Measurements from ENCODE around the gene EEF2K.
A peak's percentile ranks its signal among the peaks of the same experiment; 100 is the strongest.

The EEF2K gene

DNA sequence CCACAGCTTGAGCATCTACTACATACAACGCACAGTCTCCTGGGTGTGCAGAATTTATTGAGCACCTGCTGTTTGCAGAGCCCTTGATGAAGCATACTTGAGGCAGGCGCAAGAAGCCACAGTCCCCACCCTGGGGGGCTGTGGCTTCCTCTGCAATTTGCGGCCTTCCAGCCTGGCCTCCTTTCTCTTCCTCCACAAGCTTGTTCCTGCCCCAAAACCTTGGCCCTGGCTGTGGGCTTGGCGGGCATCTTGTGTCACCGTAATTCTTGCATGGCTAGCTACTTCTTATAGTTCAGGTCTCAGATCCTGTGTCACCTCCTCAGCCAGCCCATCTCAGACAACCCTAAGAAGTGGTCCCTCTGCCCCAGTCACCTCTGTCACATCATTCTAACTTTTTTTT lies 47.2 kb downstream of the EEF2K start:
- DNase-seq: no peak

DNA sequence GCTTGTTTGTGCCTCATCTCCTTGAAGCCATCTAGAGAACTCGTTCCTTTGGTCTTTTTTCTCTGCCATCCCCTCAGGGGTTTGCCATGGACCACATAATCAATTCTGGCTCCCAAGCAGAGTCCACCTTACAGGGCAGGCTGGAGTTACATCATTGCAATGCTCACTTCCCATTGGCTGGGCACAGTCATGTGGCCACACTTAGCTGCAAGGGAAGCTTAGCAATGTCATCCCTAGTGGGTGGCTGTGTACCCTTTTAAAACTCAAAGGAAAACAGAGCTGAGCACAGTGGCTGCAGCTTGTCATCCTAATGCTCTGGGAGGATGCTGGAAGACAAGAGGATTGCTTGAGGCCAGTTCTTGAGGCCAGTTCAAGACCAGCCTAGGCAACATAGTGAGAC lies 49.3 kb downstream of the EEF2K start:
- DNase-seq: no peak

DNA sequence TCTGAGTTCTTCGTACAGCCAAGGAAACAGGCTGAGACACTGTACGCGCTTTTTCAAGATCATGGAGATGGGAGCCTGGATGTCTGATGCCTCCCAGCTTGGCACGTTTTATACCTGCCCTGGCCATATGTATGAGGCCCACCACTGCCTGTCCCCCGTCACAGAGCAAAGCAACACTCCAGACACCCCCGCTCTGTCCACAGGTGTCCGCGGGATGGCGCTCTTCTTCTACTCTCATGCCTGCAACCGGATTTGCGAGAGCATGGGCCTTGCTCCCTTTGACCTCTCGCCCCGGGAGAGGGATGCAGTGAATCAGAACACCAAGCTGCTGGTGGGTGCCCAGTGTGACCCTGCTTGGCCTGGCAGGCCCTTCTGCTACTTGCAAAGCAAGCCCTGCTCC lies 51.4 kb downstream of the EEF2K start:
- no peak for DNase-seq

DNA sequence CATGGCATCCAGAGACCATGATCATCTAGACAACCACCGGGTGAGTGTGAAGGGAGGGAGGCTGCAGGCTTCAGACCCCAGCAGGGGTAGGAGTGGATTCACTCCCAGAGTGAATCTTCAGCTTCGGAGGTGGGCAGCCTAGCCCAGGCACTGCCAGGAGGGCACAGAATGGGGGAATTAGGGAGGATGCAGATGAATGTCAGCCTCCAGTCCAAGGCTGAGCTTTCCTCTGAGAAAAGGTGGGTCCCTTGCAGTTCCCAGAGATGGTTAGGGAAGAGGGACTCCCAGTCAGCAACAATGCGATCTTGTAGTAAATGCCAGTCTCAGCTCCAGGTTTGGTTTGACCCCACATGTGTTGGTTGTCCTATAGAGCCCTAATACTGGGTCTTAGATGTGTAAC lies 54.4 kb downstream of the EEF2K start:
- no peak for DNase-seq

DNA sequence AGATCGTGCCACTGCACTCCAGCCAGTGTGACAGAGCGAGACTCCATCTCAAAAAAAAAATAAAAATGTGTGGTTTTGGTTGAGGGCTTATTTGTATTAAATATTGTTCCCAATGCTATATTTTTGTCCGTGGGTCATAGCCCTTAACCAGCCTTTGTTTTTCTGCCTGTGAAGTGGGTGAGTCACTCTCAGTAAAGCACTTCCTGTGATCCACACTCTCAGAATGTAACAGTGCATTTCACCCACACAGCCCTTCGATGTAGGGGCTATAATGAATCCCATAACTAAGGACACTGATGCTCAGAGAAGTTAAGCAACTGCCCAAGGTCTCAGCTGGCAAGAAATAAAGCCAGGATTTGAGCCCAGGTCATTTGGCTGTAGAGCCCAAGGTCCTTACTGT lies 56.4 kb downstream of the EEF2K start:
- peak; percentile 18 for DNase-seq

DNA sequence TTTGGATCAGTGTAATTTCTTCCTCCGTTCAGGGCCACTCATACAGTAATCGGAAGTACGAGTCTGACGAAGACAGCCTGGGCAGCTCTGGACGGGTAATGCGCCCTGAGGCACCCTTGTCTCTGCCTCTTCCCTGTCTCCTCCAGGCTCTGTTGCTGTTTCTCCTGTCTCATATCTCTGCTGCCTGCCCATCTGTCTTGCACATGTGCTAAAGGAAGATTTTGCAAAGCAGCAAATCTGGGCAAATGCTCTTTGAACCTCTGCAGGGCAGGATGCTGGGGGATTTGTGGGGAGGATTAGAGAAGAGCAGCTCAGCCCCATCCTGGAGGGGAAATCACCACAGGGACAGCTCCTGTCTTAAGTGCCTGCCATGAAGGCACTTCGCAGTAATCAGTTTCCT lies 58.7 kb downstream of the EEF2K start:
- peak; percentile 19 for DNase-seq

DNA sequence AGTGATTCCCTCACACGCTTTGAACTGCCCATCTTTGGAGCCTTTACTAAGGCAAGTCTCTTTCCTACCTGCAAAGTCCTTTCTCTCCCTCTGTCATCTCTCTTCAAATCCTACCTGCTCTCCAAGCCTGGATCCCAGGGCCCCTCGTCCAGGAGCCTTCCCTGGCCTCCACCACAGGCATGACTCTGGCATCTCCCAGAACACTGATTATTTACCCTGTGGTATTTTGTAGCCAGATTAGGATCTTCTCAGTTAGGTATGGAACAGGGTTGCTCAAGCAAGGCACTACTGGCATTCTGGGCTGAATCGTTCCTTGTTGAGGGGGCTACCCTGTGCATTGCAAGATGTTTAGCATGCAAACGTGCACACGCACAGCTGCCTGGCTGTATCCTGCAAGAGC lies 59.3 kb downstream of the EEF2K start:
- no peak for DNase-seq

DNA sequence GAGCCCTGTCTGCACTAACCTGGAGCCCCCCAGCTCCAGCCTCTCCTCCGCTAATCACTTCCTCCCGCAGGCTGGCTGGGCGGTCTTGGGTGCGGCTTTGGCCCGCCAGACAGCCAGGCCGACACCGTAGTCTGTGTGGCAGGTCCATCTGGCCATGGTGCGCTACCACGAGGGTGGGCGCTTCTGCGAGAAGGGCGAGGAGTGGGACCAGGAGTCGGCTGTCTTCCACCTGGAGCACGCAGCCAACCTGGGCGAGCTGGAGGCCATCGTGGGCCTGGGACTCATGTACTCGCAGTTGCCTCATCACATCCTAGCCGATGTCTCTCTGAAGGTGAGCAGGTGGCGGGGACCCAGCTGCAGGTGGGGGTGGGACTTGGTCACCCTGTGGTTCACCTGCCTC lies 60.5 kb downstream of the EEF2K start:
- no peak for DNase-seq

DNA sequence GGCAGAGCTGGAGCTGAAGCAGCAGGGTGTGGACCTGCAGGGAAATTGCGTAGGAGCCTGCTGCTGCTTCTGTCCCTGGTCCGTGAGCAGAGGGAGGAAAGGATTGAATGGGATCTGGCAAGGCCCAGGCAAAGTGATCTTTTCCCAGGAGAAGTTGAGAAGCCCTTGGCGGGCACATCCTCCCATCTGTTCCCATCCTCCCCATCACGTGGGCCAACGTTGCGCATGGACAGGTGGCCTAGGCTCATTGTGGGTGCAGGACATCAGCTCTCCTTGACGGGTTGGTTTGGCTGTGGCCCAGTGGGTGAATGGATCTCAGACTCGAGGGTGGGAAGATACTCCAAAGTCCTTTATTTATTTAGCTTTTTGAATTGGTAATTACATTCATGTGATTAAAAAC lies 61.7 kb downstream of the EEF2K start:
- DNase-seq: no peak

DNA sequence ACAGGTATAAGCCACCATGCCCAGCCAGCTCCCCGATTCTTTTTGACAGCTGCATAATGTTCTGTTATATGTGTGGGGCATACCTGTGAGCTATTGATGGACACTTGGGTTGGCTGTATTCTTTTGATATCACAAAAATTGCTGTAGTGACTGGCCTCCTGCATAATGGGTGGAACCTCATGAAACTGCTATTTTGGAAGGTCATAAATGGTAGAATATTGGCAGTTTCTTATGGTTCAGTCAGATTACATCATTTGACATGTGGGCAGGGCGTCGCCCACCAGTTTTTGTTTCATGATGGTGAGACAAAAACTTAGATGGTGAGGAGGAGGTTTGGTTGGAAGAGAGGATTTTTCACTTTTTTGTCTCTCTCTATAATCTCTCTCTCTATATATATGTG lies 64.4 kb downstream of the EEF2K start:
- no peak for DNase-seq

DNA sequence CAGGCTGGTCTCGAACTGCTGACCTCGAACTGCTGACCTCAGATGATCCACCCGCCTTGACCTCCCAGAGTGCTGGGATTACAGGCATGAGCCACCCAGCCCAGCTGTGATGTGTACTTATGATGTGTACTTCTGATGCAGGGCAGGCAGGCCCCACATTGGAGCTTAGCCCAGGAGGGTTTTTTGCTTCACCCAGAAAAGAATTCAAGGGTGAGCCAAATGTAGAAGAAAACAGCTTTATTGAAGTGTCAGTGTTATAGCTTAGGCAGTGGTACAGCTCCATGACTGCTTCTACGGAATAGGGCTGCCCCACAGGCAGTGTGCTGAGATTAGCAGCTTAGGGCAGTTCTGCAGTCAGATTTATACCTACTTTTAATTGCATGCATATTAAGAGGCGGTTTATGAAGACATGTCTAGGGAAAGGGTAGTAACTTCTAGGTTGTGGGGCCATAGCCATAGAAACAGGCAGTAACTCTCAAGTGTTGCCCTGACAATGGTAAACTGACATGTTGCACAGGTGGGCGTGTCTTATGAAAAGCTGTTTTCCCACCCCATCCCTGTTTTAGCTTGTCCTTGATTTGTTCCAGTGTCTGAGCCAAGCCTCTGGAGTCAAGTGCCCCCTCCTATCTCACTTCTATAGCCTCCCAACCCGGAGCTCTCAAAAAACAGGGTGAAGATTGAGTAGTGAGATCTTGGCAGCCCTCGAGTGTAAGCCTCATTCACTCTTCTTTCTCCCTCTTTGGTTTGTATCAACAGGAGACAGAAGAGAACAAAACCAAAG lies 67.0 kb downstream of the EEF2K start:
- no peak for DNase-seq

DNA sequence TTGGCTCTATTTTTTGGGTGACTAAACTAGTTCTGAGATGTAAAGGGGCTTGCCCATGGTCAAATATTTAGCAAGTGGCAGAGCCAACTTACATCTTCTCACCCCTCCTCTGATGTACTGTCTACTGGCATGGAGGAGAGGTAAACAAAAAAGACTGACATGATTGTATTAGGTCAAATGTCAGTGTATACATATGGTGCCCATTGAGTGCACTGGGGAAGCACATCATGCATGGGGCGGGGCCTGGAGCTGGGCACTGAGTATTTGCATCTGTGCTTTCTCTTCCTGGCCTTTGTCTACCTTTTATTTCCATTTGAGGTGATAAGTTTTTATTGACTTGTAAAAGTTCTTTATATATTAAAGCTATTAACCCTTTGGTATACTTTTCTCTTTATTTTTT lies 68.8 kb downstream of the EEF2K start:
- DNase-seq: no peak

DNA sequence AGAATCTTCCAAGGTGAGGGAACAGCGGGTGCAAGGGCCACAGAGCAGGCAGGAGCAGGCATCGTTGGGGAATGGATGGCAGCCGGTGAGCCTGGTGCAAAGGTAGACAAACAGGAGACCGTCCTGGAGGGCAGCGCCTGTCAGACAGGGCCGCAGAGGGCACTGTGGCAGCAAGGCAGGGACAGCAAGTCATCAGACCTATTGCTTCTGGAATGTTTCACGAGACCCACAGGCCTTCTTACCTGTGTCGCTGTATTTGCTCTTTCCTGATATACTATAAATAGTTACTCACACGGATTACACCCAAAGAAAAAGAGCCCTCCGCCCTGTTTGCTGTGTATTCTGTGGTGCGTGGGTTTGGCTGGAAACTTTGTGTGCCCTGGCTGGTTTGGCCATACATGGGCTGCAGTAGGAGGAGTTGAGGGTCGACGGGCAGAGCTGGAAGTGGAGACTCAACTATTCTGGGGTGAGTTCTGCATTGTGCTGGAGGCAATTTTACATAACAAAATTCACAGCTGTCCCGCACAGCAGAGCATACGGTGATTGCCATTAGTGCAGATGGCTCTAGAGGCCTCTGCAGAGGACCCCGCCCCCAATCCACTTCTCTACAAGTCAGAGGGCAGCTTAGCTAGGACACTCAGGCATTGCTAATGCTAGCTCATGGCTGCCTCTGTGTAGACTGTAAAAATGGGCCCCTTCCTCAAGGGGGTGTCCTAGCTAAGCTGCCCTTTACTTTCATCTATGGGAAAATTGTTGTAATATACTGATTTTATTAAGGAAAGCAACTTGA lies 72.6 kb downstream of the EEF2K start:
- DNase-seq: no peak

DNA sequence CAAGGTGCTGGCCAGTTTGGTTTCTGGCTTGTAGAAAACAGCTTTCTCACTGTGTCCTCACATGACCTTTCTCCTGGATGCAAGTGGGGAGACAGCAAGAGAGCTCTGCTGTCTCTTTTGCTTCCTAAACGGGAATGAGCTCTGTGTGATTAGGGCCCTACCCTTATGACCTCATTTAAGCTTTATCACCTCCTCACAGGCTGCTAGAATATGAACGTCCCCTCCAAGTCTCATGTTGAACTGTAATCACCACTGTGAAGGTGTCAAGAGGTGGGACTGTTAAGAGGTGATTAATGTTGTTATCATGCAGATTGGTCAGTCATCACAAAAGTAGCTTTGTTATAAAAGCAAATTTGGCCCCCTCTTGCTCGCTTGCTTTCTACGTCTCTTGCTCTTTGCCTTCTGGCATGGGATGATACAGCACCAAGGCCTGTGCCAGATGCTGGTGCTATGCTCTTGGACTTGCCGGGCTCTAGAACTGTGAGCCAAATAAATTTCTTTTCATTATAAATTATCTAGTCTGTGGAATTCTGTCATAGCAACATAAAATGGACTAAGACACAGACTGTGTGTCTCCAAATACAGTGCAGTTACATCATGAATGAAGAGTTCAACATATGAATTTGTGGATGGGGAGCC lies 76.3 kb downstream of the EEF2K start:
- DNase-seq: no peak

DNA sequence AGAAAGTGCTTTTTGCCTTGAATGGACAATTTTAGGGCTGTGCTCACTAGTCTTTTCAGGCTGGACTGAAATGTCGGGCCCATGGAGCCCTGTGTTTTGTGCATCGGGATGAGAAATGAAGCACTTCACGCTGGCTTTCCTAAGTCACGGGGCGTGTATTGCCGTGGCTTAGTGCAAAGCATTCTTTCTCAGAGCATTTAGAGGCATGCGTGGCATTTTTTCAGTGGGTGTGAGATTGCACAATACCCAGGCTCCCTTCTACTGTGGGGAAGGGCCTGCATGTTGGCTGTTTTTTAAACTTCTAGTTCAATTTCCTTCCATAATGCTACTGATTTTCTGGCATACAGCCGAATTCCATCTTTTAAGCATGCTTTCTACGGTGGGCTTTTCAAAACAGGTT lies 78.6 kb downstream of the EEF2K start:
- DNase-seq: no peak

DNA sequence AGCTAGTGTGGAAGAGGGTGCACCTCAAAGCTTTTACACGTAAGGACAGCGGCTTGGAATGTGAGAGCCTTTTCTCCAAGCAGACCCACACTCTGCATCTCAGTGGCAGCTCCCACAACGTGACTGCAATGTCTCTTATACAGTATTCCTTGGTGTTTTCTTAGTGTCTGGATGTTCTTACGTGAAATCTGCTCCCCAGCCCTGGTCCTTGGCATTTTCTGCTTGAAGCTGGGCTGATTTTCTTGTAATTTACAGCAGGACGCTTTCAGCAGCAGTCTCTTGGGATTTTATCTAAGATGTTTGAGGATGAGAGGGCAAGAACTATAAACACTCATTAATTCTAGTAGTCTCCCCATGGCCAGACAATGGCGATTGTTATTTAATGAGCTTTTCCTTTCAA lies 79.0 kb downstream of the EEF2K start:
- DNase-seq: no peak

DNA sequence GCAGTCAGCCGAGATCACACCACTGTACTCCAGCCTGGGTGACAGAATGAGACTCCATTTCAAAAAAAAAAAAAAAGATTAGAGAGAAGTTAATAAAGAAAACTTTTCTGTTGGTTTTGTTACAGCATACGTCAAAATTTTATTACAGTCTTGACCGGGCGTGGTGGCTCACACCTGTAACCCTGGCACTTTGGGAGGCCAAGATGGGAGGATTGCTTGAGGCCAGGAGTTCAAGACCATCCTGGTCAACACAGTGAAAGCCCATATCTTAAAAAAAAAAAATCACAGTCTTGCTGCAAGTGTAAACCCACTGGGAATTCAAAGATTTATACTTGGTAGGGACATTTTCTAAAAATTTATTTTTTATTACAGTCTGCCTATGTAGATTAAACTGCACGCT lies 84.9 kb downstream of the EEF2K start:
- DNase-seq: no peak

DNA sequence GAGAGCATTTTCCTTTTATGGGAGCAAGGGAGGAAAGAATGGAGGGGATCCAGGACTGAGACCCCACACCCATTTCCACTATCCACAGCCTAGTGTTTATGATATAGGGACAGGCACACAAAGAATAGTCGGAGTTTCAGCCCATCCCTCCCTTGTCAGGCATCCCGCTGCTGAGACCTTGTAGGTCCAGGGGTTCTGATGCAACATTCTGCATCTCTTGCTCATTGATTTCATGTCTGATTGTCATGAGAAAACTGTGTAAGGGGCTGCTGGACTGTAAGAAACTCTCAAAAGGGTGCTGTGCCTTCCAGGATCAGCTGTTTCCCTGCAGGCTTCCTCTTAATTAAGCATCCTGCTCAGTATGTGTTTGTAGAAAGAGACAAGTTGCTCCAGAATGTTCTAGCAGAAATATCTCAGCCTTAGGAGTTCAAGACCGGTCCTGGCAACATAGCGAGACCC lies 85.8 kb downstream of the EEF2K start:
- no peak for DNase-seq

DNA sequence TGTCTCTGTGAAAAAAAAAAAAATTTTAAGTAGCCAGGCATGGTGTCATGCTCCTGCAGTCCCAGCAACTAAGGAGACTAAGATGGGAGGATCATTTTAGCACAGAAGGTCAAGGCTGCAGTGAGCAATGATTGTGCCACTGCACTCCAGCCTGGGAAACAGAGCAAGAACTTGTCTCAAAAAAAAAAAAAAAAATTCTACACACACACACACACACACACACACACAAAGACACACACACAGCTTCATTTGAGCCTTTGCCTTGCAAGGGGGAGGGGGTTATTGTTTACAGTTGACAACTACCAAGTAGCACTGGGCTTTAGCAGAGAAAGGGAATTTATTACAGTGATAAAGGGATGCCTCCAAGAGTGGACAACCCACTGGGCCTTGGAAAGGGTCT lies 86.2 kb downstream of the EEF2K start:
- DNase-seq: no peak

DNA sequence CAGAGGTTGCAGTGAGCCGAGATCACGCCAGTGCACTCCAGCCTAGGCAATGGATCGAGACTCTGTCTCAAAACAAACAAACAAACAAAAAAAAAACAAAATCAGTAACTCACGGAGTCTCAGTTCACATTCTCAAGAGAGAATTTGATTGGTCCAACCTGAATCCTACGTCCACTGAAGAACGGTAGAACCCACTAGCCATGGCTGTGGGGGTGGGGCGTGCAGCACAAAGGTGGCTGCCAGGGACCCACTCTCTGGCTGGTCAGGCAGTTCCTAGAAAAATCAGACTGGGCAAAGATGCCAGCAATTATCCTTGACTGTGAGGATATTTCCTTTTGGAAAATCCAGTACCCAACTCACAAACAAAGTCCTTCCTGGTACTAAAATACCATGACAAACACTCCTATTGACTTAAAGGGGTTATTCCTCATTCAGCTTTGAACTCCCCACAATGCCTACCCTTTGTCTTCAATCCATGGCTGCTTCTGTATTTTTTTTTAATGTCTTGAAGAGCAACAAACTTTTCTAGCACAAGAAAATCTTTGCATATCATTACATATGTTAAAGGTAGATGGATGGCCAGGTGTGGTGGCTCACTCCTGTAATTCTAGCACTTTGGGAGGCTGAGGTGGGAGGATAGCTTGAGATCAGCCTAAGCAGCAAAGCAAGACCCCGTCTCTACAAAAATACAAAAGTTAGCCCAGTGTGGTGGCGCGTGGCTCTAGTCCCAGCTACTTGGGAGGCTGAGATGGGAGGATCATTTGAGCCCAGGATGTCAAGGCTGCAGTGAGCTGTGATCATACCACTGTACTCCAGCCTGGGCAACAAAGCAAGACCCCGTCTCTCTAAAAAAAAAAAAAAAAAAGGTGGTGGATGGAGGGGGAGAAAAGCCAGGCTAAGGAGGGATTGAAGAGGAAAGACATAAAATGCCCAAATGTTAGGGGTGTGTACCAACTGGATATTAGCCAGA lies 87.3 kb downstream of the EEF2K start:
- DNase-seq: no peak

DNA sequence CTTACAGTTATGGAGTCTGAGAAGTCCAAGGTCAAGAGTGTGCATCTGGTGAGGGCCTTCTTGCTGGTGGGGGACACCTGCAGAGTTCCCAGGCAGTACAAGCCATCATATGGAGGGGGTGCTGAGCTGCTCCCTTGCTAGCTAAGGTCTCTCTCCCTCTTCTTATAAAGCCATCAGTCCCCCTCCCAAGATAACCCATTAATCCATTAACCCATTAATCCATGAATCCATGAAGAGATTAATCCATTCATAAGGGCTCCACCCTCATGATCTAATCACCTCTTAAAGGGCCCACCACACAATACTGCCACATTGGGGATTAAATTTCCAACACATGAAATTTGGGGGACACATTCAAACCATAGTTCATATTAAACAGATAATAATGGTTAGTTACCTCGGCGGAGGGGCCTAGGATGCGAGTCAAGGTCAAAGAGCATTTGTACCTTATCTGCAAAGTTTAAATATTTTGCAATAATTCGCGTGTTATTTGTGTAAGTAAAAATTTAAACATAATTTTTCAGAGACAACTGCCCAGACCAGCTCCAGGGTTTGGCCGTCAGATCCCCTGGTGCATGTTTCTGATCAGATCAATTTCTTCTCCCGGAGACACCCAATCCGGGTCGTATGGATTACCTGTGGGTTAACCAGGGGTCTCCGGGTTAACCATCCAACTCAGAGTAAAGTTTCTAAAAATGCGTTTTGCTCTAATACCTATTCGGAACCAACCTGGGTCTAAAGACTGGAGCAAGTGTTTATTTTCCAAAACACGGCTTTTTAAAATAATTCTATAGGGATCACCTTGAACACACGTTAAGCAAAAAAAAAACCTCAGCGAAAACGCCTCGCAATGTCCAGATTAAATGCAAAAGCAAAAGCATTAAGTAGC lies 90.4 kb downstream of the EEF2K start:
- DNase-seq: peak; percentile 9
